ENCODE results near the gene TP73.

DNA sequence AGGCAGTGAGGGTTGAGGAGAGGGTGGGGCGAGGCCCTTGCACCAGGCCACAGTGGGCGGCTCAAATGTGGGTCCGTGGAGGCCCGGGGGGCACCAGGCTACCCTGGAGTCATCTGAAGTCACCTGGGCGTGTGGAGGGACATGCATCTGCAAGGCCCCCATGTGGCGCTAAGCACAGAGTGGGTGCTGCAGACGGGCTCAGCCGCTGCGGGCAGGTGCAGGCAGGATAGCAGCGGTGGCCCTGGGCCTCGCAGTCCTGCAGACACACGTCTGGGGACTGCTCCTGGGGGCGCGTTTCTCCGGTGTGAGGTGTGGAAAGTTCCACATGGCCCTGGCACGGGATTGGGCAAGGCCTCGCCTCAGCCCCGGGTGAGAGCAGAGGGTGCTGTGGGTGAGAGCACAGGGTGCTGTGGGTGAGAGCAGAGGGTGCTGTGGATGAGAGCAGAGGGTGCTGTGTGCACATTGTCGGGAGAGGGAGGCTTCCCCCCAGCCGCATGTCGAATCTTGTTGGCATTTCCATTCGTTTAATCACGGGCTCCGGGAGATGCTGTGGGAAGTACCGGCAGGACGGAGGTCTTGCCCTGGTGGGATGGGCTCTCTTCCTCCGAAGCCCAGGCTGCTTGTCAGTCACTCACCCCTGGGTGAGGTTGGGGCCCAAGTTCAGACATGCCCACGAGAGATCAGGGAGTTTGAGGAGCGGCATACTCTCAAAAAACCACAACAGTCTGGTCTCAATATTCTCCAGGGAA is 46.5 kb downstream of the TP73 start:
- no peak for TF ChIP-seq RAD21 (conservative IDR thresholded peaks at IDR 0.05)
- TF ChIP-seq, protein P1, sequence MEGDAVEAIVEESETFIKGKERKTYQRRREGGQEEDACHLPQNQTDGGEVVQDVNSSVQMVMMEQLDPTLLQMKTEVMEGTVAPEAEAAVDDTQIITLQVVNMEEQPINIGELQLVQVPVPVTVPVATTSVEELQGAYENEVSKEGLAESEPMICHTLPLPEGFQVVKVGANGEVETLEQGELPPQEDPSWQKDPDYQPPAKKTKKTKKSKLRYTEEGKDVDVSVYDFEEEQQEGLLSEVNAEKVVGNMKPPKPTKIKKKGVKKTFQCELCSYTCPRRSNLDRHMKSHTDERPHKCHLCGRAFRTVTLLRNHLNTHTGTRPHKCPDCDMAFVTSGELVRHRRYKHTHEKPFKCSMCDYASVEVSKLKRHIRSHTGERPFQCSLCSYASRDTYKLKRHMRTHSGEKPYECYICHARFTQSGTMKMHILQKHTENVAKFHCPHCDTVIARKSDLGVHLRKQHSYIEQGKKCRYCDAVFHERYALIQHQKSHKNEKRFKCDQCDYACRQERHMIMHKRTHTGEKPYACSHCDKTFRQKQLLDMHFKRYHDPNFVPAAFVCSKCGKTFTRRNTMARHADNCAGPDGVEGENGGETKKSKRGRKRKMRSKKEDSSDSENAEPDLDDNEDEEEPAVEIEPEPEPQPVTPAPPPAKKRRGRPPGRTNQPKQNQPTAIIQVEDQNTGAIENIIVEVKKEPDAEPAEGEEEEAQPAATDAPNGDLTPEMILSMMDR (IDR thresholded peaks at IDR 0.05; ENCODE audit: poor library complexity, severe bottlenecking) = no peak
- no peak for TF ChIP-seq EZH2 (IDR thresholded peaks at IDR 0.05; ENCODE audit: borderline replicate concordance, insufficient read depth, low read length, poor library complexity, severe bottlenecking)
- TF ChIP-seq, protein P2, sequence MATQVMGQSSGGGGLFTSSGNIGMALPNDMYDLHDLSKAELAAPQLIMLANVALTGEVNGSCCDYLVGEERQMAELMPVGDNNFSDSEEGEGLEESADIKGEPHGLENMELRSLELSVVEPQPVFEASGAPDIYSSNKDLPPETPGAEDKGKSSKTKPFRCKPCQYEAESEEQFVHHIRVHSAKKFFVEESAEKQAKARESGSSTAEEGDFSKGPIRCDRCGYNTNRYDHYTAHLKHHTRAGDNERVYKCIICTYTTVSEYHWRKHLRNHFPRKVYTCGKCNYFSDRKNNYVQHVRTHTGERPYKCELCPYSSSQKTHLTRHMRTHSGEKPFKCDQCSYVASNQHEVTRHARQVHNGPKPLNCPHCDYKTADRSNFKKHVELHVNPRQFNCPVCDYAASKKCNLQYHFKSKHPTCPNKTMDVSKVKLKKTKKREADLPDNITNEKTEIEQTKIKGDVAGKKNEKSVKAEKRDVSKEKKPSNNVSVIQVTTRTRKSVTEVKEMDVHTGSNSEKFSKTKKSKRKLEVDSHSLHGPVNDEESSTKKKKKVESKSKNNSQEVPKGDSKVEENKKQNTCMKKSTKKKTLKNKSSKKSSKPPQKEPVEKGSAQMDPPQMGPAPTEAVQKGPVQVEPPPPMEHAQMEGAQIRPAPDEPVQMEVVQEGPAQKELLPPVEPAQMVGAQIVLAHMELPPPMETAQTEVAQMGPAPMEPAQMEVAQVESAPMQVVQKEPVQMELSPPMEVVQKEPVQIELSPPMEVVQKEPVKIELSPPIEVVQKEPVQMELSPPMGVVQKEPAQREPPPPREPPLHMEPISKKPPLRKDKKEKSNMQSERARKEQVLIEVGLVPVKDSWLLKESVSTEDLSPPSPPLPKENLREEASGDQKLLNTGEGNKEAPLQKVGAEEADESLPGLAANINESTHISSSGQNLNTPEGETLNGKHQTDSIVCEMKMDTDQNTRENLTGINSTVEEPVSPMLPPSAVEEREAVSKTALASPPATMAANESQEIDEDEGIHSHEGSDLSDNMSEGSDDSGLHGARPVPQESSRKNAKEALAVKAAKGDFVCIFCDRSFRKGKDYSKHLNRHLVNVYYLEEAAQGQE (IDR thresholded peaks at IDR 0.05; ENCODE audit: borderline replicate concordance) = no peak

Data from neural cell (in vitro differentiated cells).